OCI-LY1 (cell line): ENCODE measurements around the gene CCDC85C.

Experiments used
- EZH2 ChIP-seq: fragments of 200-600 bp; sonication (generic), shearing (Covaris generic); IDR thresholded peaks from 2 replicates; pipeline ENCODE4 v1.8.0; 2017; ENCODE audit warnings: borderline replicate concordance, mixed run types, mild to moderate bottlenecking, antibody characterized with exemption, low read length, moderate library complexity, mixed read lengths
- TF ChIP-seq, protein P1 (sequence below): fragments of 200-600 bp; sonication (generic), shearing (Covaris generic); IDR thresholded peaks from 2 replicates; pipeline ENCODE4 v1.5.1; 2017; ENCODE audit warnings: mild to moderate bottlenecking, antibody characterized with exemption, low read length, moderate library complexity, mixed read lengths

DNA sequence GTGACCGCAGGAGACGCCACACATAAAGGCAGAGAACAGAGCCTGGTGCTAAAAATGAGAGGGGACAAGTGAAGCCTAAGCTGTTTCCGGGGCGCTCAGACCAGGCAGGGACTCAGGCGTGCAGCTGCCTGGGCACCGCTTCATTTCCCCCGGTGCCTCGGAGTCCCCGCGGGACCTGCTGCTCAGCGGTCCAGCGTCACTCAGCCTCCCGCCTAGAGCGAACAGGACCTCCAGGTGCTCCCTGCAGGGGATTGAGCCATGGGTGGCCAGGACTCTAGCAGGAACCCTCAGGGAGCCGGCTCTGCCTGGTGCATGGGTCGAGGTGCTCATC, 31.0 kb downstream of the CCDC85C start:
- TF ChIP-seq, protein P1, sequence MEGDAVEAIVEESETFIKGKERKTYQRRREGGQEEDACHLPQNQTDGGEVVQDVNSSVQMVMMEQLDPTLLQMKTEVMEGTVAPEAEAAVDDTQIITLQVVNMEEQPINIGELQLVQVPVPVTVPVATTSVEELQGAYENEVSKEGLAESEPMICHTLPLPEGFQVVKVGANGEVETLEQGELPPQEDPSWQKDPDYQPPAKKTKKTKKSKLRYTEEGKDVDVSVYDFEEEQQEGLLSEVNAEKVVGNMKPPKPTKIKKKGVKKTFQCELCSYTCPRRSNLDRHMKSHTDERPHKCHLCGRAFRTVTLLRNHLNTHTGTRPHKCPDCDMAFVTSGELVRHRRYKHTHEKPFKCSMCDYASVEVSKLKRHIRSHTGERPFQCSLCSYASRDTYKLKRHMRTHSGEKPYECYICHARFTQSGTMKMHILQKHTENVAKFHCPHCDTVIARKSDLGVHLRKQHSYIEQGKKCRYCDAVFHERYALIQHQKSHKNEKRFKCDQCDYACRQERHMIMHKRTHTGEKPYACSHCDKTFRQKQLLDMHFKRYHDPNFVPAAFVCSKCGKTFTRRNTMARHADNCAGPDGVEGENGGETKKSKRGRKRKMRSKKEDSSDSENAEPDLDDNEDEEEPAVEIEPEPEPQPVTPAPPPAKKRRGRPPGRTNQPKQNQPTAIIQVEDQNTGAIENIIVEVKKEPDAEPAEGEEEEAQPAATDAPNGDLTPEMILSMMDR: no peak
- no peak for TF ChIP-seq EZH2
